ENCODE measurements around the gene CCDC6.
"Not testable (repeated sequence)": the region's sequence is repeated elsewhere in the genome, so short reads cannot be mapped to it uniquely, and the experiment has no call there.

Gene CCDC6

DNA sequence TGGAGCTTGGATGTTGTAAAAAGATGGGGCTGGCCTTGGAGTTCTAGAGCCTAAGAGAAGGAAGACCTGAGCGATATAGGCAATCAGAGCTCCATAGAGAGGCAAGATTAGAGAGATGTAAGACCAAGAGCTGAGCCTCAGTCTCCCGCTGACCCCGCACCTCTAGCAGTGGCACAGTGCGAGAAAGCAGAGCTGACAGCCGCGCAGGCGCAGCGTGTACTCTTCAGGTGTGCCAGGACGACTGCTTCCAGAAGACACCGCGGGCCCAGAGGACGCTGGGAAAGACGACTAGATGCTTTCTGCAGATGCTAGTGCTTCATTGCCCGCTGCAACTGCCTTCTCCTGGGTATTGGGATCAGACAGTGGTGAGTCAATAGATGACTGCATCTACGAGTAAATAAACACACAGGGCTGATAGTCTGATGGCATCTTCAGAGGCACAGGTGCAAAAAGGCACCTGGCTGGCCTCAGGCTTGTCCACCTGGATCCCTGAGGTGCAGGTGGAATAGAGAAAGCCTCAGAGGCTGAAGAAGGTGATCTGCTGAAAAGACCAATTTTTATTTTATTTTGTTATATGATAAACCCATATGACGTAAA is 38.1 kb upstream of the CCDC6 start:
- no peak overlapping the region for H3K4me3 ChIP-seq (ENCODE audit: low read depth, low read length)
- DNase-seq (ENCODE audit: low read depth) = no peak
- TF ChIP-seq, protein P1, sequence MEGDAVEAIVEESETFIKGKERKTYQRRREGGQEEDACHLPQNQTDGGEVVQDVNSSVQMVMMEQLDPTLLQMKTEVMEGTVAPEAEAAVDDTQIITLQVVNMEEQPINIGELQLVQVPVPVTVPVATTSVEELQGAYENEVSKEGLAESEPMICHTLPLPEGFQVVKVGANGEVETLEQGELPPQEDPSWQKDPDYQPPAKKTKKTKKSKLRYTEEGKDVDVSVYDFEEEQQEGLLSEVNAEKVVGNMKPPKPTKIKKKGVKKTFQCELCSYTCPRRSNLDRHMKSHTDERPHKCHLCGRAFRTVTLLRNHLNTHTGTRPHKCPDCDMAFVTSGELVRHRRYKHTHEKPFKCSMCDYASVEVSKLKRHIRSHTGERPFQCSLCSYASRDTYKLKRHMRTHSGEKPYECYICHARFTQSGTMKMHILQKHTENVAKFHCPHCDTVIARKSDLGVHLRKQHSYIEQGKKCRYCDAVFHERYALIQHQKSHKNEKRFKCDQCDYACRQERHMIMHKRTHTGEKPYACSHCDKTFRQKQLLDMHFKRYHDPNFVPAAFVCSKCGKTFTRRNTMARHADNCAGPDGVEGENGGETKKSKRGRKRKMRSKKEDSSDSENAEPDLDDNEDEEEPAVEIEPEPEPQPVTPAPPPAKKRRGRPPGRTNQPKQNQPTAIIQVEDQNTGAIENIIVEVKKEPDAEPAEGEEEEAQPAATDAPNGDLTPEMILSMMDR (IDR thresholded peaks at IDR 0.05; ENCODE audit: control insufficient read depth, extremely low read depth, insufficient read depth) = no peak

DNA sequence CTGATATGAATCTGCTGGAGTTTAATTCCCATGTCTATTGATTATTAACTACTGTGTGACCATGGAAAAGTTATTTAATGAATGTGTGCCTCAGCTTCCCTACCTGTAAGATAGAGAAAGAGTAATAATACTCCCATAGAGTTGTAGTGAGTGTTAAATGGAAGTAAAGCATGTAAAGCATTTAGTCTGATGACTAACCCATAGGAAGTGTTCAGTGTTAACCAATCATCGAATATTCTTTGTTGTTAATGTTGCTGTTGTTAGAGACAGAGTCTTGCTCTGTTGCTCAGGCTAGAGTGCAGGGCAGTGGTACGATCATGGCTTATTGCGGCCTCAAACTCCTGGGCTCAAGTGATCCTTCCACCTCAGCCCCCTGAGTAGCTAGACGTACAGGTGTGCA is 36.2 kb upstream of the CCDC6 start:
- no peak overlapping the region for H3K4me3 ChIP-seq (ENCODE audit: low read depth, low read length)
- DNase-seq (ENCODE audit: low read depth) = no peak
- TF ChIP-seq, protein P1 (IDR thresholded peaks at IDR 0.05; ENCODE audit: control insufficient read depth, extremely low read depth, insufficient read depth) = no peak

DNA sequence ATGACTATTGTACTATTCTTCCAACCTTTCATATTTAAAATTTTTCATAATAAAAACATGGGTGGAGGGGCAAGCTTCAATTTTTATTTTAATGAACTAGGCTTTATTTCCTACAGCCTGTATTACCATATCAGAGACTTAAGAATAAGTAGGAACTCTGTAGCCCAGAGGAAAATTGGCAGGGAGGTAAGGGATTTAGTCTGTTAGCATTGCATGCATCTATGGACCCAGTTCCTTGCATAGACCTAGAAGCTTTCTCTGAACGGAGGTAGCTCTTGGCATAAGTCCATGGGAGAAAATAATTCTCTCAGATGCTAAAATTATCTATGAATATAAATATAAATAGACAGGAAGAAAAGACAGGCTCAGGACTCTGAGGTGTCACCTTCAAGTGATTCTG is 31.4 kb upstream of the CCDC6 start:
- no peak for DNase-seq (ENCODE audit: low read depth)
- TF ChIP-seq, protein P1 (IDR thresholded peaks at IDR 0.05; ENCODE audit: control insufficient read depth, extremely low read depth, insufficient read depth) = no peak
- no peak overlapping the region for H3K4me3 ChIP-seq (ENCODE audit: low read depth, low read length)

DNA sequence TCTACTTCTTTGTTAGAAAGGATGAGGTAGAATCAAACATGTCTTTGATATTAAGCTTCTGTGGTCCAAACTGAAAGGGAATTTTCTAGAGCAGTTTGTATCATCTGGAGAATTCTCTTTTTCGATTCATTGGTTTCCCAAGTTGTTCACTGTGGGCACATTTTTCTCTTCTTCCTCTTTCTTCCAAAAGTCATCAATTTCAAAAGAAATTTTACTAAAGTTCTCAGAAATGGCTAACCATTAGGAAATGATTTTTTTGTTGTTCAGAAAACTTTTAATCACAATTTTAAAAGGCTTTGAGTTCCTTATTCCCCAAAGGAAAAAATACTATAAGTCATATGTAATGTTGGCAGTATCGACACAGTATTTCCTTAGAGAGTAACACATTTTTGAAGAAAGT is 28.3 kb upstream of the CCDC6 start:
- TF ChIP-seq, protein P1 (IDR thresholded peaks at IDR 0.05; ENCODE audit: control insufficient read depth, extremely low read depth, insufficient read depth) = no peak
- DNase-seq (ENCODE audit: low read depth) = no peak
- no peak overlapping the region for H3K4me3 ChIP-seq (ENCODE audit: low read depth, low read length)

DNA sequence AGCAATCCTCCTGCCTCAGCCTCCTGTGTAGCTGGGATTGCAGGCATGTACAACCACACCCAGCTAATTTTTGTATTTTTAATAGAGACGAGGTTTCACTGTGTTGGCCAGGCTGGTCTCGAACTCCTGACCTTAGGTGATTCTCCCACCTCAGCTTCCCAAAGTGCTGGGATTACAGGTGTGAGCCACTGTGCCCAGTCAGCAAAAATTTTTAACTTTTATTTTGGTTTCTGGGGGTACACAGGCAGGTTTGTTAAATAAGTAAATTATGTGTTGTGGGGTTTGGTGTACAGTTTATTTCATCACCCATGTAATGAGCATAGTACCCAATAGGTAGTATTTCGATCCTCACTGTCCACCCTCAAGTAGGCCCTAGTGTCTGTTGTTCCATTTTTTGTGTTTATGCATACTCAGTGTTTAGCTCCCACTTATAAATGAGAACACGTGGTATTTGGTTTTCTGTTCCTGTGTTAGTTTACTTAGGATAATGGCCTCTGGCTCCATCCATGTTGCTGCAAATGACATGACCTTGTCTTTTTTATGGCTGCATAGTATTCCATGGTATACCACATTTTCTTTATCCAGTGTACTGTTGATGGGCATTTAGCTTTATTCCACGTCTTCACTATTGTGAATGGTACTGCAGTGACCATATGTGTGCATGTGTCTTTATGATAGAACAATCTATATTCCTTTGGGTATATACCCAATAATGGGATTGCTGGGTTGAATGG is 24.6 kb upstream of the CCDC6 start:
- not testable (repeated sequence) for H3K4me3 ChIP-seq (ENCODE audit: low read depth, low read length); DNase-seq (ENCODE audit: low read depth)

DNA sequence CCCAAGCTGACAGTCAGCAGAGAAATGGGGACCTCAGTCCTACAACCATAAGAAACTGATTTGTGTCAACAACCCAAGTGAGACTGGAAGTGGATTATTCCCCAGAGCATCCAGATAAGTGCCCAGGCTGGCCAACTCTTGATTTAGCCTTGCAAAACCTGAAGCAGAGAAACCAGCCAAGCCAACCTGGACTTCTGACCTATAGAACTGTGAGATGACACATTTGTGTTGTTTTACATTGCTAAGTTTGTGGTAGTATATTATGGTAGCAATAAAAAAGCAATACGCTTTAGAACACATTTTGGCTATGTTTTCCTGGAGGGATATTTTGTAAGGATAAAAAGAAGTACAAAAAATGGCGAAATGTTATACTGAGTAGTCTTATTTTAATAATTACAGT is 19.7 kb upstream of the CCDC6 start:
- DNase-seq (ENCODE audit: low read depth) = no peak
- TF ChIP-seq, protein P1 (IDR thresholded peaks at IDR 0.05; ENCODE audit: control insufficient read depth, extremely low read depth, insufficient read depth) = no peak
- no peak overlapping the region for H3K4me3 ChIP-seq (ENCODE audit: low read depth, low read length)

DNA sequence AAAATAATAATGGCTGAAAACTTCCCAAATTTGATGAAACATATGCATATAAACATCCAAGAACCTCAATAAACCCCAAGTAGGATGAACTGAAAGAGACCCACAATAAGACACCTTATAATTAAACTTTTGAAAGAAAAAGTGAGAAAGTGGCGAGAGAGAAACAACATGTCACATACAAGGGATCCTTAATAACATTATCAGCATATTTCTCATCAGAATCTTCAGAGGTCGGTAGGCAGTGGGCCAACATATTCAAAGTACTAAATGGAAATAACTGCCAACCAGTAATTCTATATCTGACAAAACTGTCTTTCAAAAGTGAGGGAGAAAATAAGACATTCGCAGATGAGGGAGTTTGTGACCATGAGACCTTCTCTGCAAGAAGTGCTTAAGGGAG is 16.6 kb upstream of the CCDC6 start:
- DNase-seq (ENCODE audit: low read depth) = no peak
- no peak overlapping the region for H3K4me3 ChIP-seq (ENCODE audit: low read depth, low read length)
- TF ChIP-seq, protein P1 (IDR thresholded peaks at IDR 0.05; ENCODE audit: control insufficient read depth, extremely low read depth, insufficient read depth) = no peak

Data from LNCaP clone FGC (cell line).